ENCODE data around the gene PDE2A.

DNA sequence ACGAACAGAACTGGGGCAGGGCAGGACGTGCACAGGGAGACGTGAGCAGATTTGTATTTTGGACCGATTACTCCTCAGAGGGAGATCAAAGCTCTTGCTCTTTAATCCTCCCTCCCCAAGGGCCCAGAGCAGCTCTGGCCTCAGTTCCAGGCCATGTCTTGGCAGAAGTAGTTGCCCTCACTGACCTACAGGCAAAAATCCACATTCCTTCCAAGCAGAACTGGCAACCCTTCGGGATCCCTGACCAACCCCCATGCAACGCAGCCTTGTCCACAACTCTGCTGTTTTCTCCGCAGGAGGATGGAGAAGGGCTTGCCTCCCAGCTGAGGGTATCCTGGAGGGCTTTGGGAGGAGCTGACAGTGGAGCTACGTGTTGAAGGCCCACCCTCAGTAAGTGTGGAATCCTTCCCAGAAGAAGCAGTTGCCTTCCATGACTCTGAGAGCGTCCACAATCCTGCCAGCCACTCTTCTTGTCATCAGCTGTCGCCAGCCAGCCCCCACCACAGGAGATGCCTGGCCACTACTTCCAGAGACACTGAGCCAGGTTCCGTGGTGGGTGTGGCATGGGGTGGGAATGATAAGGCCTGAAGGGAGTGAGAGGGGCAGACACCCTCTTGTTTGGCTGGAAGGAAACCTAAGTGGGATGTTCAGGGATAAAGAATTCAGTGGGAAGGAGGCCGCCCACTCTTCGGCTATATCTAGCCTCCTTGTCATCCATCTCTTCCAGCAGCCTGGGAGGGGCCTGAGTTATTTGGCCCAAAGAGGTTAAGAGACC is 68.1 kb downstream of the PDE2A start:
- TF ChIP-seq CTCF (IDR thresholded peaks at IDR 0.05; ENCODE audit: borderline replicate concordance, extremely low read depth, low read length, poor library complexity, severe bottlenecking) (no peak), EZH2 (IDR thresholded peaks at IDR 0.05; ENCODE audit: borderline replicate concordance, low read depth, low read length, severe bottlenecking) (no peak)
